OCI-LY3 (cell line): Measurements from ENCODE around the gene PHACTR2.
"Not testable (repeated sequence)": the region's sequence is repeated elsewhere in the genome, so short reads cannot be mapped to it uniquely, and the experiment has no call there.

Experiments used
- H2AFZ ChIP-seq: fragments of 200-600, 300-600 bp; shearing (Covaris generic); 2 replicates; pipeline ENCODE4 v1.6.0; 2014; ENCODE audit warnings: antibody characterized with exemption, low read depth, low read length
- H3K27ac ChIP-seq: fragments of 200-600, 300-600 bp; sonication (generic); 2 replicates; pipeline ENCODE4 v1.5.1; 2014; ENCODE audit warnings: mild to moderate bottlenecking, low read length, moderate library complexity, mixed read lengths
- H3K27me3 ChIP-seq: fragments of 200-600, 300-600 bp; sonication (generic); 2 replicates; pipeline ENCODE4 v1.6.1; 2014; ENCODE audit warnings: low read depth, low read length, mixed read lengths
- H3K36me3 ChIP-seq: fragments of 200-600, 300-600 bp; sonication (generic); replicated peaks from 2 replicates; pipeline ENCODE3; 2014; ENCODE audit warnings: low read depth, low read length, mixed read lengths
- H3K4me1 ChIP-seq: fragments of 300-600, 200-600 bp; sonication (generic); 2 replicates; pipeline ENCODE4 v1.6.1; 2014; ENCODE audit warnings: low read length, mixed read lengths
- H3K4me2 ChIP-seq: fragments of 200-600, 300-600 bp; sonication (generic); 2 replicates; pipeline ENCODE4 v1.6.1; 2014; ENCODE audit warnings: low read length, mixed read lengths
- H3K4me3 ChIP-seq: fragments of 300-600, 200-600 bp; sonication (generic); 2 replicates; pipeline ENCODE4 v1.5.1; 2014; ENCODE audit warnings: antibody characterized with exemption, mild to moderate bottlenecking, low read length, moderate library complexity
- H3K79me2 ChIP-seq: fragments of 300-600, 200-600 bp; shearing (Covaris generic); 2 replicates; pipeline ENCODE4 v1.6.1; 2014; ENCODE audit warnings: mild to moderate bottlenecking, low read length, mixed read lengths
- H3K9ac ChIP-seq: fragments of 300-600, 200-600 bp; shearing (Covaris generic); 2 replicates; pipeline ENCODE4 v1.6.0; 2014; ENCODE audit warnings: mild to moderate bottlenecking, low read length, moderate library complexity
- H3K9me3 ChIP-seq: fragments of 200-600, 300-600 bp; shearing (Covaris generic); 2 replicates; pipeline ENCODE4 v1.6.1; 2014; ENCODE audit warnings: low read length, mixed read lengths; ENCODE audit not compliant: insufficient read depth
- H4K20me1 ChIP-seq: fragments of 200-600, 300-600 bp; sonication (generic); 2 replicates; pipeline ENCODE4 v1.6.1; 2016; ENCODE audit warnings: low read length, mixed read lengths; ENCODE audit not compliant: insufficient read depth
- CTCF ChIP-seq: fragments of 200-600, 300-600 bp; sonication (generic); IDR thresholded peaks from 2 replicates; pipeline ENCODE4 v1.5.1; 2014; ENCODE audit warnings: antibody characterized with exemption, low read length, low read depth
- EZH2phosphoT487 ChIP-seq: fragments of 200-600 bp; shearing (Covaris generic); IDR thresholded peaks from 2 replicates; pipeline ENCODE4 v1.6.1; 2018; ENCODE audit warnings: antibody characterized with exemption, mixed run types, low read depth

The PHACTR2 gene

GRCh38 chr6:143656026-143656425, 21.7 kb upstream of the PHACTR2 start:
- H3K27ac ChIP-seq = no peak overlapping the region
- no peaks in the 10 kb centered on the region for H3K4me1 ChIP-seq
- no peaks in the 10 kb centered on the region for H3K9me3 ChIP-seq
- H3K36me3 ChIP-seq = peaks cover 3% of the 10 kb centered on the region
- no peaks in the 10 kb centered on the region for H3K79me2 ChIP-seq
- no peaks in the 10 kb centered on the region for H4K20me1 ChIP-seq
- TF ChIP-seq EZH2phosphoT487 = no peak
- H3K4me3 ChIP-seq = no peak overlapping the region
- H3K27me3 ChIP-seq = no peaks in the 10 kb centered on the region
- H3K4me2 ChIP-seq = no peak overlapping the region
- H3K9ac ChIP-seq = no peak overlapping the region
- H2AFZ ChIP-seq = no peak overlapping the region

- H3K4me1 ChIP-seq = no peaks in the 10 kb centered on the region
- H3K27me3 ChIP-seq = no peaks in the 10 kb centered on the region
- H3K9ac ChIP-seq = no peak overlapping the region
- no peaks in the 10 kb centered on the region for H4K20me1 ChIP-seq
- H3K9me3 ChIP-seq = no peaks in the 10 kb centered on the region
- peaks cover 3% of the 10 kb centered on the region for H3K36me3 ChIP-seq
- no peak overlapping the region for H2AFZ ChIP-seq
- H3K4me2 ChIP-seq = no peak overlapping the region
- no peak overlapping the region for H3K4me3 ChIP-seq
- no peak overlapping the region for H3K27ac ChIP-seq
- TF ChIP-seq EZH2phosphoT487 (no peak), CTCF (no peak)
- H3K79me2 ChIP-seq = no peaks in the 10 kb centered on the region
Measured at GRCh38 chr6:143657809-143658208, 20.0 kb upstream of the PHACTR2 start.

- not testable (repeated sequence) for H4K20me1 ChIP-seq, H3K4me1 ChIP-seq, H3K4me3 ChIP-seq, H3K27ac ChIP-seq, H3K27me3 ChIP-seq, H3K36me3 ChIP-seq, H2AFZ ChIP-seq, H3K4me2 ChIP-seq, H3K79me2 ChIP-seq, H3K9me3 ChIP-seq, H3K9ac ChIP-seq
Measured at GRCh38 chr6:143660170-143660569, 17.6 kb upstream of the PHACTR2 start.

GRCh38 chr6:143664171-143664570, 13.6 kb upstream of the PHACTR2 start:
- Histone ChIP-seq H3K9ac (no peak overlapping the region), H3K4me2 (no peak overlapping the region), H3K27me3 (no peaks in the 10 kb centered on the region), H3K36me3 (peaks cover 3% of the 10 kb centered on the region), H3K27ac (no peak overlapping the region), H4K20me1 (no peaks in the 10 kb centered on the region), H3K79me2 (no peaks in the 10 kb centered on the region), H3K4me1 (no peaks in the 10 kb centered on the region), H2AFZ (no peak overlapping the region), H3K4me3 (no peak overlapping the region), H3K9me3 (no peaks in the 10 kb centered on the region)
- TF ChIP-seq EZH2phosphoT487 (no peak), CTCF (no peak)

GRCh38 chr6:143666007-143666406, 11.8 kb upstream of the PHACTR2 start:
- H3K4me3 ChIP-seq, H3K4me1 ChIP-seq, H3K36me3 ChIP-seq, H4K20me1 ChIP-seq, H3K9me3 ChIP-seq, H3K79me2 ChIP-seq, H3K9ac ChIP-seq, H2AFZ ChIP-seq, H3K4me2 ChIP-seq, H3K27ac ChIP-seq, H3K27me3 ChIP-seq: not testable (repeated sequence)

- H3K9me3 ChIP-seq, H3K27ac ChIP-seq: not testable (repeated sequence)
Measured at GRCh38 chr6:143669483-143669882, 8.3 kb upstream of the PHACTR2 start.

More at GRCh38 chr6:143669483-143669882, 8.3 kb upstream of the PHACTR2 start:
- H3K27me3 ChIP-seq, H3K4me1 ChIP-seq, H3K36me3 ChIP-seq, H4K20me1 ChIP-seq, H2AFZ ChIP-seq, H3K79me2 ChIP-seq, H3K4me2 ChIP-seq, H3K9ac ChIP-seq, H3K4me3 ChIP-seq: not testable (repeated sequence)
